C4-2B (cell line): Measurements from ENCODE around the gene TNS1.

Experiments
- ZFX ChIP-seq: fragments of 450-650 bp; IDR thresholded peaks from 2 replicates; pipeline ENCODE4 v1.6.1; 2017
- TF ChIP-seq, protein P1 (sequence below): fragments of 450-650 bp; conservative IDR thresholded peaks from 2 replicates; pipeline ENCODE4 v1.5.1; 2017; ENCODE audit warnings: mild to moderate bottlenecking

GRCh38 chr2:217832115-217832514 is 170.7 kb downstream of the TNS1 start:
- no peak for TF ChIP-seq ZFX
- TF ChIP-seq, protein P1, sequence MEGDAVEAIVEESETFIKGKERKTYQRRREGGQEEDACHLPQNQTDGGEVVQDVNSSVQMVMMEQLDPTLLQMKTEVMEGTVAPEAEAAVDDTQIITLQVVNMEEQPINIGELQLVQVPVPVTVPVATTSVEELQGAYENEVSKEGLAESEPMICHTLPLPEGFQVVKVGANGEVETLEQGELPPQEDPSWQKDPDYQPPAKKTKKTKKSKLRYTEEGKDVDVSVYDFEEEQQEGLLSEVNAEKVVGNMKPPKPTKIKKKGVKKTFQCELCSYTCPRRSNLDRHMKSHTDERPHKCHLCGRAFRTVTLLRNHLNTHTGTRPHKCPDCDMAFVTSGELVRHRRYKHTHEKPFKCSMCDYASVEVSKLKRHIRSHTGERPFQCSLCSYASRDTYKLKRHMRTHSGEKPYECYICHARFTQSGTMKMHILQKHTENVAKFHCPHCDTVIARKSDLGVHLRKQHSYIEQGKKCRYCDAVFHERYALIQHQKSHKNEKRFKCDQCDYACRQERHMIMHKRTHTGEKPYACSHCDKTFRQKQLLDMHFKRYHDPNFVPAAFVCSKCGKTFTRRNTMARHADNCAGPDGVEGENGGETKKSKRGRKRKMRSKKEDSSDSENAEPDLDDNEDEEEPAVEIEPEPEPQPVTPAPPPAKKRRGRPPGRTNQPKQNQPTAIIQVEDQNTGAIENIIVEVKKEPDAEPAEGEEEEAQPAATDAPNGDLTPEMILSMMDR = no peak
